Bronchus fibroblast of lung (primary cell): ENCODE results near the gene HAAO. TPM values are rescaled to one million over a fixed set of nuclear protein-coding genes. Genes with fewer than 3 reads are reported as not detected.

Experiments
- total RNA-seq: library from RNA; depleted of rRNA; stranded (reverse); fragments of >200 nt; gene quantifications from 2 replicates; pipeline ENCODE4 v1.2.3, GENCODE V29; 2015

The HAAO gene
- 3.9 and 4.2 TPM in 2 replicates for total RNA-seq

GRCh38 chr2:42792583-42793333 lies at the start of gene HAAO:
TSS of gene HAAO (minus strand) at chr2:42792583. CDS start at chr2:42792536, 47 bp downstream.

GRCh38 chr2:42764096-42764495 lies 28.3 kb downstream of the HAAO start, which contains the start of gene OXER1:
TSS of gene OXER1 (minus strand) at chr2:42764135. CDS start at chr2:42764062, 73 bp downstream.

Other genes starting within 250 kb of the HAAO start
- 17.5 and 19.5 TPM in 2 replicates for gene MTA3, start 224.0 kb downstream of the HAAO start, total RNA-seq
- gene OXER1, start 28.4 kb downstream of the HAAO start, total RNA-seq: under 0.01 and 0.17 TPM in 2 replicates